ENCODE results near the gene PPFIA4.
"Not testable (repeated sequence)": the region's sequence is repeated elsewhere in the genome, so short reads cannot be mapped to it uniquely, and the experiment has no call there.

The PPFIA4 gene

GRCh38 chr1:203017061-203017460, 9.2 kb upstream of the PPFIA4 start:
- no peak for DNase-seq (ENCODE audit: low read depth)

GRCh38 chr1:203017692-203018091, 8.6 kb upstream of the PPFIA4 start:
- DNase-seq (ENCODE audit: low read depth) = no peak

GRCh38 chr1:203022855-203023254, 3.4 kb upstream of the PPFIA4 start:
- not testable (repeated sequence) for DNase-seq (ENCODE audit: low read depth)

GRCh38 chr1:203025686-203026030, 633 bp upstream of the PPFIA4 start:
- no peak for DNase-seq (ENCODE audit: low read depth)

- no peak for DNase-seq (ENCODE audit: low read depth)
These were observed 674 bp downstream of the PPFIA4 start for GRCh38 chr1:203026666-203027663.

- DNase-seq (ENCODE audit: low read depth) = no peak
These were observed 1.9 kb downstream of the PPFIA4 start for GRCh38 chr1:203028067-203028783.

- DNase-seq (ENCODE audit: low read depth) = no peak
These were observed 2.7 kb downstream of the PPFIA4 start for GRCh38 chr1:203028784-203029553.

- no peak for DNase-seq (ENCODE audit: low read depth)
These were observed 5.2 kb downstream of the PPFIA4 start for GRCh38 chr1:203031467-203031866.

- DNase-seq (ENCODE audit: low read depth) = no peak
These were observed 7.0 kb downstream of the PPFIA4 start for GRCh38 chr1:203033287-203033686.

- DNase-seq (ENCODE audit: low read depth) = no peak
These were observed 7.6 kb downstream of the PPFIA4 start for GRCh38 chr1:203033917-203034316.

- DNase-seq (ENCODE audit: low read depth) = no peak
These were observed 8.3 kb downstream of the PPFIA4 start for GRCh38 chr1:203034422-203035110.

GRCh38 chr1:203035111-203036000, 9.1 kb downstream of the PPFIA4 start:
- no peak for DNase-seq (ENCODE audit: low read depth)

- DNase-seq (ENCODE audit: low read depth) = no peak
These were observed 9.8 kb downstream of the PPFIA4 start for GRCh38 chr1:203036135-203036534.

- no peak for DNase-seq (ENCODE audit: low read depth)
These were observed 10.2 kb downstream of the PPFIA4 start for GRCh38 chr1:203036537-203036936.

- no peak for DNase-seq (ENCODE audit: low read depth)
These were observed 11.4 kb downstream of the PPFIA4 start for GRCh38 chr1:203037509-203038190.

- peak; percentile 81 for DNase-seq (ENCODE audit: low read depth)
These were observed 12.0 kb downstream of the PPFIA4 start for GRCh38 chr1:203038217-203038741.

GRCh38 chr1:203038891-203039608, 12.8 kb downstream of the PPFIA4 start:
- peak; percentile 41 for DNase-seq (ENCODE audit: low read depth)

- no peak for DNase-seq (ENCODE audit: low read depth)
These were observed 13.6 kb downstream of the PPFIA4 start for GRCh38 chr1:203039609-203040512.
